Measurements from ENCODE around the gene CWC27.

DNA sequence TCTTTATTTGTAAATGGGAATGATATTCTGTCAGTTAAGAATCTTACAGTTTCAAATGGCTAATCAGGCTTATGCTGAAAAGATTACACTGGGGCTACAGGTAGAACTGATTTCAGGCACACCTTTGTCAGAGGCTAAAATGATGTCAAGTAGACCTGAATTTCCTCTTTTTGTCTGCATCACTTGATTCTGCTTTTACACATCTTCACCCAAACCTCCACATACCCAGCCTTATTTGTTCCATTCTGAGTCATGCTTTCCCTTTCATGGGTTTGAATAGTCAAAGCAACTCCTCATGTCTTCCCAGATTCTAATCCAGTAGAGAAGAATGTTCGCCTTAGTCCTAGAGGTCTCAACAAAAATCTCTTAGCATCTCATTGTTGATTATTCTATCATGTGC is 156.4 kb downstream of the CWC27 start:
- TF ChIP-seq CREB1 (CRISPR knock-in tag; IDR thresholded peaks at IDR 0.05) (no peak), ZMAT4 (CRISPR knock-in tag; IDR thresholded peaks at IDR 0.05) (no peak), ZNF263 (CRISPR knock-in tag; IDR thresholded peaks at IDR 0.05; ENCODE audit: low read depth) (no peak), CTCF (IDR thresholded peaks at IDR 0.05) (no peak), ELF4 (CRISPR knock-in tag; IDR thresholded peaks at IDR 0.05; ENCODE audit: low read depth) (no peak), SMAD3 (CRISPR knock-in tag; IDR thresholded peaks at IDR 0.05; ENCODE audit: borderline replicate concordance) (no peak), ATF2 (CRISPR knock-in tag; IDR thresholded peaks at IDR 0.05; ENCODE audit: borderline replicate concordance, low read depth) (no peak), SMAD4 (CRISPR knock-in tag; IDR thresholded peaks at IDR 0.05) (no peak), ETV6 (CRISPR knock-in tag; IDR thresholded peaks at IDR 0.05) (no peak), OVOL2 (CRISPR knock-in tag; IDR thresholded peaks at IDR 0.05; ENCODE audit: borderline replicate concordance) (no peak), CBFB (CRISPR knock-in tag; IDR thresholded peaks at IDR 0.05; ENCODE audit: low read depth) (no peak), SP1 (CRISPR knock-in tag; conservative IDR thresholded peaks at IDR 0.05) (no peak)
- TF ChIP-seq, protein P1, sequence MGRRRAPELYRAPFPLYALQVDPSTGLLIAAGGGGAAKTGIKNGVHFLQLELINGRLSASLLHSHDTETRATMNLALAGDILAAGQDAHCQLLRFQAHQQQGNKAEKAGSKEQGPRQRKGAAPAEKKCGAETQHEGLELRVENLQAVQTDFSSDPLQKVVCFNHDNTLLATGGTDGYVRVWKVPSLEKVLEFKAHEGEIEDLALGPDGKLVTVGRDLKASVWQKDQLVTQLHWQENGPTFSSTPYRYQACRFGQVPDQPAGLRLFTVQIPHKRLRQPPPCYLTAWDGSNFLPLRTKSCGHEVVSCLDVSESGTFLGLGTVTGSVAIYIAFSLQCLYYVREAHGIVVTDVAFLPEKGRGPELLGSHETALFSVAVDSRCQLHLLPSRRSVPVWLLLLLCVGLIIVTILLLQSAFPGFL (CRISPR knock-in tag; IDR thresholded peaks at IDR 0.05; ENCODE audit: borderline replicate concordance) = no peak
- TF ChIP-seq, protein P2, sequence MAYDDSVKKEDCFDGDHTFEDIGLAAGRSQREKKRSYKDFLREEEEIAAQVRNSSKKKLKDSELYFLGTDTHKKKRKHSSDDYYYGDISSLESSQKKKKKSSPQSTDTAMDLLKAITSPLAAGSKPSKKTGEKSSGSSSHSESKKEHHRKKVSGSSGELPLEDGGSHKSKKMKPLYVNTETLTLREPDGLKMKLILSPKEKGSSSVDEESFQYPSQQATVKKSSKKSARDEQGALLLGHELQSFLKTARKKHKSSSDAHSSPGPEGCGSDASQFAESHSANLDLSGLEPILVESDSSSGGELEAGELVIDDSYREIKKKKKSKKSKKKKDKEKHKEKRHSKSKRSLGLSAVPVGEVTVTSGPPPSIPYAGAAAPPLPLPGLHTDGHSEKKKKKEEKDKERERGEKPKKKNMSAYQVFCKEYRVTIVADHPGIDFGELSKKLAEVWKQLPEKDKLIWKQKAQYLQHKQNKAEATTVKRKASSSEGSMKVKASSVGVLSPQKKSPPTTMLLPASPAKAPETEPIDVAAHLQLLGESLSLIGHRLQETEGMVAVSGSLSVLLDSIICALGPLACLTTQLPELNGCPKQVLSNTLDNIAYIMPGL (CRISPR knock-in tag; IDR thresholded peaks at IDR 0.05) = no peak

All from WTC11 (cell line).